Neural cell (in vitro differentiated cells): ENCODE results near the gene GNG2. TPM values are rescaled to one million over a fixed set of nuclear protein-coding genes. Genes with fewer than 3 reads are reported as not detected.

Experiments used
- H2AFZ ChIP-seq: fragments of 200-600, 300-800 bp; sonication (generic), shearing (Covaris generic); 2 replicates; pipeline ENCODE4 v1.6.0; 2014; ENCODE audit warnings: low read depth, mild to moderate bottlenecking, antibody characterized with exemption, low read length, moderate library complexity
- H3F3A ChIP-seq: fragments of 200-600 bp; shearing (Covaris generic); 2 replicates; pipeline ENCODE4 v1.6.1; 2016; ENCODE audit warnings: mild to moderate bottlenecking, moderate library complexity, mixed read lengths, antibody characterized with exemption, low read length; ENCODE audit not compliant: insufficient read depth, poor library complexity, severe bottlenecking
- H3K27ac ChIP-seq: fragments of 200-600, 300-800 bp; sonication (generic), shearing (Covaris generic); 2 replicates; pipeline ENCODE4 v1.5.1; 2014; ENCODE audit warnings: mild to moderate bottlenecking, low read length, moderate library complexity
- H3K27me3 ChIP-seq: fragments of 300-800, 200-600 bp; sonication (generic), shearing (Covaris generic); 2 replicates; pipeline ENCODE4 v1.6.0; 2014; ENCODE audit warnings: mild to moderate bottlenecking, low read depth, low read length, moderate library complexity; ENCODE audit not compliant: insufficient read depth
- H3K36me3 ChIP-seq: fragments of 300-800, 200-600 bp; sonication (generic), shearing (Covaris generic); 2 replicates; pipeline ENCODE4 v1.5.1; 2014; ENCODE audit warnings: mild to moderate bottlenecking, antibody characterized with exemption, low read length, moderate library complexity; ENCODE audit not compliant: insufficient read depth
- H3K4me2 ChIP-seq: fragments of 300-800, 200-600 bp; sonication (generic), shearing (Covaris generic); 2 replicates; pipeline ENCODE4 v1.6.0; 2014; ENCODE audit warnings: mild to moderate bottlenecking, low read length
- H3K4me3 ChIP-seq: fragments of 300-800, 200-600 bp; sonication (generic), shearing (Covaris generic); 2 replicates; pipeline ENCODE4 v1.5.1; 2014; ENCODE audit warnings: mild to moderate bottlenecking, low read length, moderate library complexity
- H3K79me2 ChIP-seq: fragments of 200-600 bp; shearing (Covaris generic); replicated peaks from 2 replicates; pipeline ENCODE4 v1.6.0; 2014; ENCODE audit warnings: mild to moderate bottlenecking, low read length, moderate library complexity; ENCODE audit not compliant: insufficient read depth
- H3K9ac ChIP-seq: fragments of 300-800, 200-600 bp; sonication (generic), shearing (Covaris generic); 2 replicates; pipeline ENCODE4 v1.6.1; 2016; ENCODE audit warnings: mild to moderate bottlenecking, low read length, mixed read lengths
- H3K9me2 ChIP-seq: fragments of 200-600 bp; shearing (Covaris generic); 2 replicates; pipeline ENCODE4 v1.6.1; 2016; ENCODE audit warnings: mild to moderate bottlenecking, low read length, mixed read lengths; ENCODE audit not compliant: insufficient read depth
- H3K9me3 ChIP-seq: fragments of 200-600, 300-800 bp; sonication (generic), shearing (Covaris generic); 2 replicates; pipeline ENCODE4 v1.6.1; 2016; ENCODE audit warnings: mild to moderate bottlenecking, mixed run types, low read length, moderate library complexity, mixed read lengths
- H4K20me1 ChIP-seq: fragments of 200-600 bp; shearing (Covaris generic); 2 replicates; pipeline ENCODE4 v1.6.1; 2016; ENCODE audit warnings: mild to moderate bottlenecking, mixed run types; ENCODE audit not compliant: insufficient read depth
- CTCF ChIP-seq: fragments of 450-650 bp; IDR thresholded peaks from 2 replicates; pipeline ENCODE4 v1.5.1; 2014; ENCODE audit warnings: antibody characterized with exemption, mild to moderate bottlenecking, moderate library complexity; ENCODE audit not compliant: poor library complexity, severe bottlenecking
- EP300 ChIP-seq: fragments of 450-650 bp; conservative IDR thresholded peaks from 2 replicates; pipeline ENCODE4 v1.6.1; 2014; ENCODE audit warnings: antibody characterized with exemption, mild to moderate bottlenecking, moderate library complexity; ENCODE audit not compliant: poor library complexity, severe bottlenecking
- EZH2 ChIP-seq: fragments of 200-600, 300-800 bp; shearing (Covaris generic), sonication (generic); IDR thresholded peaks from 2 replicates; pipeline ENCODE4 v1.6.1; 2014; ENCODE audit warnings: antibody characterized with exemption, low read length, borderline replicate concordance, mild to moderate bottlenecking; ENCODE audit not compliant: insufficient read depth, poor library complexity, severe bottlenecking
- MXI1 ChIP-seq: fragments of 450-650 bp; conservative IDR thresholded peaks from 2 replicates; pipeline ENCODE4 v1.6.1; 2014; ENCODE audit warnings: antibody characterized with exemption, mild to moderate bottlenecking; ENCODE audit not compliant: poor library complexity, severe bottlenecking
- POLR2AphosphoS5 ChIP-seq: IDR thresholded peaks from 2 replicates; pipeline ENCODE4 v1.6.1; 2012
- RAD21 ChIP-seq: fragments of 450-650 bp; conservative IDR thresholded peaks from 2 replicates; pipeline ENCODE4 v1.6.1; 2014; ENCODE audit warnings: antibody characterized with exemption, mild to moderate bottlenecking, moderate library complexity
- REST ChIP-seq: IDR thresholded peaks from 2 replicates; pipeline ENCODE4 v1.6.1; 2012; ENCODE audit warnings: borderline replicate concordance
- SMC3 ChIP-seq: fragments of 450-650 bp; conservative IDR thresholded peaks from 2 replicates; pipeline ENCODE4 v1.6.1; 2014; ENCODE audit warnings: antibody characterized with exemption, mild to moderate bottlenecking, moderate library complexity; ENCODE audit not compliant: poor library complexity
- TAF1 ChIP-seq: IDR thresholded peaks from 2 replicates; pipeline ENCODE4 v1.6.1; 2012; ENCODE audit warnings: low read depth
- polyA plus RNA-seq: library from polyadenylated mRNA; depleted of rRNA; stranded (reverse); fragments of >200 nt; gene quantifications from 2 replicates; pipeline ENCODE4 v1.2.3, GENCODE V29; 2014

The GNG2 gene
- polyA plus RNA-seq, 1 donor from 2014 or later: 515 TPM

GRCh38 chr14:51977075-51977474, 116.7 kb downstream of the GNG2 start:
- Histone ChIP-seq H3K27me3 (no peaks in the 10 kb centered on the region), H3F3A (no peaks in the 10 kb centered on the region), H3K9me3 (no peaks in the 10 kb centered on the region), H3K36me3 (no peaks in the 10 kb centered on the region), H3K4me2 (no peak overlapping the region), H2AFZ (no peak overlapping the region), H3K9ac (no peak overlapping the region), H4K20me1 (no peaks in the 10 kb centered on the region), H3K27ac (no peak overlapping the region), H3K4me3 (no peak overlapping the region), H3K79me2 (no peaks in the 10 kb centered on the region), H3K9me2 (no peaks in the 10 kb centered on the region)
- TF ChIP-seq SMC3: no peak
- no peak for TF ChIP-seq POLR2AphosphoS5
- TF ChIP-seq EZH2: no peak
- no peak for TF ChIP-seq CTCF
- no peak for TF ChIP-seq EP300
- no peak for TF ChIP-seq RAD21
- no peak for TF ChIP-seq MXI1
- TF ChIP-seq REST: no peak
- TF ChIP-seq TAF1: no peak

GRCh38 chr14:51978681-51979085, 118.3 kb downstream of the GNG2 start:
- H3K36me3 ChIP-seq: no peaks in the 10 kb centered on the region
- TF ChIP-seq MXI1: no peak
- no peak for TF ChIP-seq CTCF
- TF ChIP-seq SMC3: no peak
- no peak for TF ChIP-seq EP300
- no peak for TF ChIP-seq REST
- TF ChIP-seq POLR2AphosphoS5: no peak
- no peak for TF ChIP-seq TAF1
- TF ChIP-seq EZH2: no peak
- no peak for TF ChIP-seq RAD21
- H3K27me3 ChIP-seq: no peaks in the 10 kb centered on the region
- H3K9ac ChIP-seq: no peak overlapping the region
- H3K9me2 ChIP-seq: no peaks in the 10 kb centered on the region
- H3K79me2 ChIP-seq: no peaks in the 10 kb centered on the region
- H4K20me1 ChIP-seq: no peaks in the 10 kb centered on the region
- no peaks in the 10 kb centered on the region for H3K9me3 ChIP-seq
- H3K27ac ChIP-seq: no peak overlapping the region
- H2AFZ ChIP-seq: no peak overlapping the region
- no peak overlapping the region for H3K4me2 ChIP-seq
- H3F3A ChIP-seq: no peaks in the 10 kb centered on the region
- no peak overlapping the region for H3K4me3 ChIP-seq
